Ascending aorta (tissue), 2 donors: ENCODE data around the gene EFNB2. TPM values are rescaled to one million over a fixed set of nuclear protein-coding genes. Genes with fewer than 3 reads are reported as not detected.

Experiments used
- DNase-seq, 2 donors: peaks; one replicate each; pipeline ENCODE4 v3.0.0-alpha.2; 2019; ENCODE audit warnings: low spot score in 2 of 2
- H3K27ac ChIP-seq, 2 donors: fragments of 200-600 bp; sonication (generic); one replicate each; pipeline ENCODE4 v1.5.1; 2016 to 2017; ENCODE audit warnings: mild to moderate bottlenecking in 1 of 2
- H3K27me3 ChIP-seq: fragments of 200-600 bp; sonication (generic); one replicate; pipeline ENCODE4 v1.5.1; 2017
- H3K36me3 ChIP-seq, 2 donors: fragments of 200-600 bp; sonication (generic); one replicate each; pipeline ENCODE4 v1.5.1; 2016
- H3K4me1 ChIP-seq, 2 donors: fragments of 200-600 bp; sonication (generic); one replicate each; pipeline ENCODE4 v1.5.1; 2016 to 2017; ENCODE audit warnings: mild to moderate bottlenecking in 1 of 2
- H3K4me3 ChIP-seq, 2 donors: fragments of 200-600 bp; sonication (generic); one replicate each; pipeline ENCODE4 v1.5.1; 2016 to 2017; ENCODE audit warnings: mild to moderate bottlenecking in 1 of 2
- H3K9me3 ChIP-seq, 2 donors: fragments of 200-600 bp; sonication (generic); one replicate each; pipeline ENCODE4 v1.5.1; 2016
- intact Hi-C: fragments of 100-400 bp; cut with DNase I; formaldehyde crosslinking; loops from one replicate; pipeline ENCODE4 v1.15.1; 2023
- total RNA-seq: library from RNA; depleted of rRNA; stranded (reverse); fragments of >200 nt; gene quantifications from one replicate; pipeline ENCODE4 v1.1.0, GENCODE V29; 2016
- TF ChIP-seq, protein P1 (sequence below), 3 experiments: fragments of 200-600 bp in 2 of 3; fragments of 450-650 bp in 1 of 3; sonication (generic) in 2 of 3; IDR thresholded peaks; one replicate each; pipeline ENCODE4 v1.5.1; 2016 to 2019; ENCODE audit warnings: antibody characterized with exemption in 3 of 3, mild to moderate bottlenecking in 1 of 3, moderate library complexity in 1 of 3

The EFNB2 gene
- total RNA-seq, 1 donor from 2014 or later: 38.0 TPM

DNA sequence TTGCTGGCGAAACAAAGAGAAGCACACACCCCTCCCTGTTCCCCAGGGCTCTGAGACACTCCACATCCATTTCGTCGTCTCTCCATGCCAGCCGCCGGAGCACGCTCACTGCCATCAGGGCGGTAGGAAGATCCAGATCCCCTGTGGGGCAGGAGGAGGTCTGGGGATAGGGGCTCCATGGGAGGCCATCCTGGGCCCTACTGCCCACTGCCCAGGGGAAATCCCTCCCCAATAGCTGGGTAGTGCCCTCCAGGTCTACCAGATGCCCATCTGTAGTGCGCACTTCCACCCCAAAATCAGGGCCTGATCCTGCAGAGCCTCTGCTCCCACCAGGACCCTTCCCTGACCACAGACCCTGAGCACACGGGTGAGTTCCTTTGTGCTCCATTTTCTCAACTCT lies 80.3 kb downstream of the EFNB2 start:
- H3K36me3 ChIP-seq: no peaks in the 10 kb centered on the region
- no peak overlapping the region for H3K27ac ChIP-seq
- H3K4me1 ChIP-seq: peaks cover 0 to 7% of the 10 kb centered on the region in 2 donors
- TF ChIP-seq, protein P1, sequence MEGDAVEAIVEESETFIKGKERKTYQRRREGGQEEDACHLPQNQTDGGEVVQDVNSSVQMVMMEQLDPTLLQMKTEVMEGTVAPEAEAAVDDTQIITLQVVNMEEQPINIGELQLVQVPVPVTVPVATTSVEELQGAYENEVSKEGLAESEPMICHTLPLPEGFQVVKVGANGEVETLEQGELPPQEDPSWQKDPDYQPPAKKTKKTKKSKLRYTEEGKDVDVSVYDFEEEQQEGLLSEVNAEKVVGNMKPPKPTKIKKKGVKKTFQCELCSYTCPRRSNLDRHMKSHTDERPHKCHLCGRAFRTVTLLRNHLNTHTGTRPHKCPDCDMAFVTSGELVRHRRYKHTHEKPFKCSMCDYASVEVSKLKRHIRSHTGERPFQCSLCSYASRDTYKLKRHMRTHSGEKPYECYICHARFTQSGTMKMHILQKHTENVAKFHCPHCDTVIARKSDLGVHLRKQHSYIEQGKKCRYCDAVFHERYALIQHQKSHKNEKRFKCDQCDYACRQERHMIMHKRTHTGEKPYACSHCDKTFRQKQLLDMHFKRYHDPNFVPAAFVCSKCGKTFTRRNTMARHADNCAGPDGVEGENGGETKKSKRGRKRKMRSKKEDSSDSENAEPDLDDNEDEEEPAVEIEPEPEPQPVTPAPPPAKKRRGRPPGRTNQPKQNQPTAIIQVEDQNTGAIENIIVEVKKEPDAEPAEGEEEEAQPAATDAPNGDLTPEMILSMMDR (IDR thresholded peaks at IDR 0.05): no peak
- intact Hi-C loops: no loop called here
- H3K27me3 ChIP-seq: no peaks in the 10 kb centered on the region
- DNase-seq: no peak
- H3K9me3 ChIP-seq: no peaks in the 10 kb centered on the region
- no peak overlapping the region for H3K4me3 ChIP-seq

DNA sequence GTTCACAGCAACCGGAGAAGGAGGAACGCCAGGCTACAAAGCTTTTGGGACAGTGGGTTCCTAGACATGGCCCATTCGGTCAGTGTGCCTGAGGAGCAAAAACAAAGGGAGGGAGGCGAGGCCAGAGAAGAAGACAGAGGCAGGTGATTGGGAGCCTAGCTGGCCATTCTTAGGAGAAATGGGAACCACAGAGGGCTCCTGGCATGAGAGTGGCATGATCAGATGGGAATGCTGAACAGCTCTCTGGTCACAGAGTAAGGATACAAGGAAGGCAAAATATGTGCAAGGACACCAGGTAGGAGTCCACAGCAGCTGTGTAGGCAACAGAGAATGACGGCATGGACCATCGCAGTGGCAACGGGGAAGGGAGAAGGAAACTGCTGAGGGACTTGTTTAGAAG lies 82.4 kb downstream of the EFNB2 start:
- H3K4me3 ChIP-seq: no peak overlapping the region
- no peak overlapping the region for H3K27ac ChIP-seq
- TF ChIP-seq, protein P1 (IDR thresholded peaks at IDR 0.05): no peak
- no peaks in the 10 kb centered on the region for H3K9me3 ChIP-seq
- intact Hi-C loops: no loop called here
- no peaks in the 10 kb centered on the region for H3K27me3 ChIP-seq
- DNase-seq: no peak
- peaks cover 0 to 7% of the 10 kb centered on the region in 2 donors for H3K4me1 ChIP-seq
- no peaks in the 10 kb centered on the region for H3K36me3 ChIP-seq

DNA sequence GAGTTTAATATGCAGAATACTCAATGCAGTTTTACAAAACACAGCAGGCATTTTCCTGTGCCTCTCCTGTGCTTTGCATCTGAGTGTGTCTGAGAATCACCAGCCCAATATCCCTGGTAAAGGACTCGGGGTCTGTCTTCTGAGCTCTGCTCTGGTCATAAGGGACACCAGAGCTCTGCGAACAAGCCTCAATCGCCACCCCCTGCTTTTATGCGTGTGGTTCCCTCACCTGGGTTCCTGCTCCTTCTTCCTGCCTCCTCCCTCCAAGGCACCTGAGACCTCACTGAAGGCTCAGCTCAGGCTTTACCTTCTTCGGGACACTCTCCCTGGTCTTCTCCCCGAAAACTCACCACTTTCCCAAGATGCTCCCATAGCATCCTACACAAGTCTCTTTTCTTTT lies 84.5 kb downstream of the EFNB2 start:
- TF ChIP-seq, protein P1 (IDR thresholded peaks at IDR 0.05): no peak
- intact Hi-C loops: no loop called here

DNA sequence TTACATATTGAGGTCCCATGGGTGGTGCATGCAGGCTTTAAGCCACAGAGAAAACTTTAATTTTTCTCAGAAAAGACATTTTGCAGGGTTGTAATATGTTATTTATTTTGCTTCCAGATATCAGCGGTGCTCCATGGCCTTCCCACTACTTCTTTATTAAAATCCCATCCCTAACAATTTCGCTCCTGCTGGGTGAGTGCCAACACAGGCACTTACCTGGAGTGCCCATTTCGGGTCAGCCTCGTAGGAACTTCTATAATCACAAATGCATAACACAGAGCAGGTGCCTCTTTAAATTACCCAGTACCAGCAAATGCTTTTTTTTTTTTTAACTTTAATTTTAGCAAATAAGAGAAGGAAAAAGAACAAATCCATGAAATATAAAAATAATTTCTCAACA lies 86.4 kb downstream of the EFNB2 start:
- Histone ChIP-seq H3K9me3 (no peaks in the 10 kb centered on the region), H3K36me3 (no peaks in the 10 kb centered on the region), H3K4me1 (no peaks in the 10 kb centered on the region), H3K27ac (no peak overlapping the region), H3K27me3 (no peaks in the 10 kb centered on the region), H3K4me3 (no peak overlapping the region)
- DNase-seq: no peak
- intact Hi-C loops: no loop called here
- TF ChIP-seq, protein P1 (IDR thresholded peaks at IDR 0.05): no peak

More for the DNA sequence above, 84.5 kb downstream of the EFNB2 start:
- Histone ChIP-seq H3K4me1 (peaks cover 0 to 5% of the 10 kb centered on the region in 2 donors), H3K4me3 (no peak overlapping the region), H3K27ac (no peak overlapping the region), H3K27me3 (no peaks in the 10 kb centered on the region), H3K36me3 (no peaks in the 10 kb centered on the region), H3K9me3 (no peaks in the 10 kb centered on the region)
- DNase-seq: no peak

DNA sequence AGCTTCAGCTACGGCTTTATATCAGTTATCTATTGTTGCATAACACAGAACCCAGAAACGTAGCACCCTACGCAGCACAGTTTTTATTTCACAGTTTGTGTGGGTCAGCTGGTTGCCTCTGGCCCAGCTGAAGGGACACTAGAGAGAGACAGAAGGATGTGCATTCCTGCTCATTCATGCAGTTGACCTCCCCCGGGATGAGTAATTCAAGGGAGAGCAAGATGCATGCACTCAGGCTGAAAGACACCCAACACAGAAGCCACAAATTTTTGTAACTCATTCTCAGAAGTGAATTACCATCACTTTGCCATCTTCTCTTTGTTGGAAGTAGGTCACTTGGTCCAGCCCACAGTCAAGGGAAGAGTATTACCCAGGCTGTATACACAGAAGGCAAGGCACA lies 89.5 kb downstream of the EFNB2 start:
- H3K27me3 ChIP-seq: no peaks in the 10 kb centered on the region
- TF ChIP-seq, protein P1 (IDR thresholded peaks at IDR 0.05): no peak
- H3K36me3 ChIP-seq: no peaks in the 10 kb centered on the region
- intact Hi-C loops: no loop called here
- no peak overlapping the region for H3K4me3 ChIP-seq
- DNase-seq: no peak
- H3K9me3 ChIP-seq: no peaks in the 10 kb centered on the region
- H3K4me1 ChIP-seq: no peaks in the 10 kb centered on the region
- no peak overlapping the region for H3K27ac ChIP-seq
